Stimulated activated naive CD8-positive, alpha-beta T cell treated with anti-CD3 and anti-CD28 coated beads, Interleukin-15, Interleukin-2, amounts not matched to agents 100 ng/mL and 50 ng/mL, for 24 hours (primary cell): ENCODE data around the gene UST.

Experiments
- H3K27ac Mint-ChIP-seq: one replicate; pipeline ENCODE4 v1.8.0; 2021; ENCODE audit warnings: mild to moderate bottlenecking, mixed read lengths
- H3K27me3 Mint-ChIP-seq: one replicate; pipeline ENCODE4 v1.8.0; 2021; ENCODE audit warnings: mixed read lengths
- H3K36me3 Mint-ChIP-seq: one replicate; pipeline ENCODE4 v1.8.0; 2021; ENCODE audit warnings: low read depth, mixed read lengths
- H3K4me1 Mint-ChIP-seq: one replicate; pipeline ENCODE4 v1.8.0; 2021; ENCODE audit warnings: low read depth, mixed read lengths
- H3K4me3 Mint-ChIP-seq: one replicate; pipeline ENCODE4 v1.8.0; 2021; ENCODE audit warnings: mild to moderate bottlenecking, mixed read lengths
- H3K9me3 Mint-ChIP-seq: one replicate; pipeline ENCODE4 v1.8.0; 2021; ENCODE audit warnings: mixed read lengths

The UST gene

GRCh38 chr6:148885925-148886845 lies 139.4 kb downstream of the UST start:
- no peaks in the 10 kb centered on the region for H3K9me3 Mint-ChIP-seq
- no peak overlapping the region for H3K27ac Mint-ChIP-seq
- peaks cover 12% of the 10 kb centered on the region for H3K4me1 Mint-ChIP-seq
- no peaks in the 10 kb centered on the region for H3K36me3 Mint-ChIP-seq
- H3K27me3 Mint-ChIP-seq: no peaks in the 10 kb centered on the region
- H3K4me3 Mint-ChIP-seq: no peak overlapping the region

- no peak overlapping the region for H3K4me3 Mint-ChIP-seq
- H3K36me3 Mint-ChIP-seq: no peaks in the 10 kb centered on the region
- peaks cover 14% of the 10 kb centered on the region for H3K4me1 Mint-ChIP-seq
- H3K27ac Mint-ChIP-seq: no peak overlapping the region
- H3K27me3 Mint-ChIP-seq: no peaks in the 10 kb centered on the region
- H3K9me3 Mint-ChIP-seq: no peaks in the 10 kb centered on the region
Measured at GRCh38 chr6:148887181-148887580, 140.4 kb downstream of the UST start.

GRCh38 chr6:148888856-148889255 lies 142.0 kb downstream of the UST start:
- no peaks in the 10 kb centered on the region for H3K36me3 Mint-ChIP-seq
- no peaks in the 10 kb centered on the region for H3K9me3 Mint-ChIP-seq
- no peak overlapping the region for H3K4me3 Mint-ChIP-seq
- H3K27ac Mint-ChIP-seq: no peak overlapping the region
- peaks cover 3% of the 10 kb centered on the region for H3K4me1 Mint-ChIP-seq
- no peaks in the 10 kb centered on the region for H3K27me3 Mint-ChIP-seq

GRCh38 chr6:148890096-148890495 lies 143.3 kb downstream of the UST start:
- H3K4me3 Mint-ChIP-seq: no peak overlapping the region
- no peaks in the 10 kb centered on the region for H3K27me3 Mint-ChIP-seq
- H3K9me3 Mint-ChIP-seq: no peaks in the 10 kb centered on the region
- peaks cover 3% of the 10 kb centered on the region for H3K4me1 Mint-ChIP-seq
- no peak overlapping the region for H3K27ac Mint-ChIP-seq
- H3K36me3 Mint-ChIP-seq: no peaks in the 10 kb centered on the region

GRCh38 chr6:148890652-148891404 lies 144.0 kb downstream of the UST start:
- H3K4me3 Mint-ChIP-seq: no peak overlapping the region
- H3K27ac Mint-ChIP-seq: no peak overlapping the region
- no peaks in the 10 kb centered on the region for H3K36me3 Mint-ChIP-seq
- no peaks in the 10 kb centered on the region for H3K27me3 Mint-ChIP-seq
- no peaks in the 10 kb centered on the region for H3K9me3 Mint-ChIP-seq
- peaks cover 3% of the 10 kb centered on the region for H3K4me1 Mint-ChIP-seq

GRCh38 chr6:148891405-148891783 lies 144.6 kb downstream of the UST start:
- Mint-ChIP-seq H3K27ac (no peak overlapping the region), H3K27me3 (no peaks in the 10 kb centered on the region)

GRCh38 chr6:148892247-148892646 lies 145.4 kb downstream of the UST start:
- H3K4me3 Mint-ChIP-seq: no peak overlapping the region
- no peaks in the 10 kb centered on the region for H3K36me3 Mint-ChIP-seq
- H3K4me1 Mint-ChIP-seq: peaks cover 3% of the 10 kb centered on the region
- H3K9me3 Mint-ChIP-seq: no peaks in the 10 kb centered on the region
- H3K27ac Mint-ChIP-seq: no peak overlapping the region
- H3K27me3 Mint-ChIP-seq: no peaks in the 10 kb centered on the region

More at GRCh38 chr6:148891405-148891783, 144.6 kb downstream of the UST start:
- Mint-ChIP-seq H3K36me3 (no peaks in the 10 kb centered on the region), H3K4me3 (no peak overlapping the region), H3K4me1 (peaks cover 3% of the 10 kb centered on the region), H3K9me3 (no peaks in the 10 kb centered on the region)

GRCh38 chr6:148893073-148893472 lies 146.2 kb downstream of the UST start:
- H3K27ac Mint-ChIP-seq: no peak overlapping the region
- no peaks in the 10 kb centered on the region for H3K27me3 Mint-ChIP-seq

GRCh38 chr6:148893481-148893880 lies 146.7 kb downstream of the UST start:
- H3K4me1 Mint-ChIP-seq: peaks cover 3% of the 10 kb centered on the region
- H3K9me3 Mint-ChIP-seq: no peaks in the 10 kb centered on the region
- H3K27ac Mint-ChIP-seq: no peak overlapping the region
- no peak overlapping the region for H3K4me3 Mint-ChIP-seq
- H3K27me3 Mint-ChIP-seq: no peaks in the 10 kb centered on the region
- H3K36me3 Mint-ChIP-seq: no peaks in the 10 kb centered on the region

More at GRCh38 chr6:148893073-148893472, 146.2 kb downstream of the UST start:
- Mint-ChIP-seq H3K4me3 (no peak overlapping the region), H3K4me1 (peaks cover 3% of the 10 kb centered on the region), H3K9me3 (no peaks in the 10 kb centered on the region), H3K36me3 (no peaks in the 10 kb centered on the region)

- H3K27ac Mint-ChIP-seq: no peak overlapping the region
- no peak overlapping the region for H3K4me3 Mint-ChIP-seq
- no peaks in the 10 kb centered on the region for H3K36me3 Mint-ChIP-seq
- no peaks in the 10 kb centered on the region for H3K4me1 Mint-ChIP-seq
- H3K9me3 Mint-ChIP-seq: no peaks in the 10 kb centered on the region
- H3K27me3 Mint-ChIP-seq: no peaks in the 10 kb centered on the region
Measured at GRCh38 chr6:148898376-148899014, 151.7 kb downstream of the UST start.

- Mint-ChIP-seq H3K4me3 (no peak overlapping the region), H3K27me3 (no peaks in the 10 kb centered on the region), H3K9me3 (no peaks in the 10 kb centered on the region), H3K27ac (no peak overlapping the region), H3K4me1 (no peaks in the 10 kb centered on the region), H3K36me3 (no peaks in the 10 kb centered on the region)
Measured at GRCh38 chr6:148904896-148905870, 158.4 kb downstream of the UST start.

GRCh38 chr6:148905901-148906300 lies 159.1 kb downstream of the UST start:
- Mint-ChIP-seq H3K4me3 (no peak overlapping the region), H3K27me3 (no peaks in the 10 kb centered on the region), H3K4me1 (no peaks in the 10 kb centered on the region), H3K27ac (no peak overlapping the region), H3K9me3 (no peaks in the 10 kb centered on the region), H3K36me3 (no peaks in the 10 kb centered on the region)

GRCh38 chr6:148906386-148906785 lies 159.6 kb downstream of the UST start:
- Mint-ChIP-seq H3K9me3 (no peaks in the 10 kb centered on the region), H3K27me3 (no peaks in the 10 kb centered on the region), H3K27ac (no peak overlapping the region), H3K36me3 (no peaks in the 10 kb centered on the region), H3K4me1 (no peaks in the 10 kb centered on the region), H3K4me3 (no peak overlapping the region)

GRCh38 chr6:148907573-148907972 lies 160.7 kb downstream of the UST start:
- no peaks in the 10 kb centered on the region for H3K9me3 Mint-ChIP-seq
- H3K27me3 Mint-ChIP-seq: no peaks in the 10 kb centered on the region
- no peaks in the 10 kb centered on the region for H3K36me3 Mint-ChIP-seq
- H3K4me1 Mint-ChIP-seq: no peaks in the 10 kb centered on the region
- H3K27ac Mint-ChIP-seq: no peak overlapping the region
- H3K4me3 Mint-ChIP-seq: no peak overlapping the region
